Stimulated activated CD4-positive, alpha-beta T cell treated with anti-CD3 and anti-CD28 coated beads, Interleukin-4, amount 100 ng/mL, for 4 hours (primary cell): ENCODE measurements around the gene KRT25.
"Not testable (repeated sequence)": the region's sequence is repeated elsewhere in the genome, so short reads cannot be mapped to it uniquely, and the experiment has no call there.

ENCODE experiments used
- DNase-seq, 2 experiments: peaks; one replicate each; pipeline ENCODE4 v3.0.0-alpha.2; 2020

Gene KRT25

GRCh38 chr17:40750391-40750790, 4.7 kb downstream of the KRT25 start:
- no peak for DNase-seq

GRCh38 chr17:40748666-40749065, 6.5 kb downstream of the KRT25 start:
- not testable (repeated sequence) for DNase-seq

GRCh38 chr17:40738553-40738952, 16.6 kb downstream of the KRT25 start:
- no peak for DNase-seq

- DNase-seq = no peak
Observed at GRCh38 chr17:40735016-40735415, 20.1 kb downstream of the KRT25 start.

GRCh38 chr17:40734018-40734417, 21.1 kb downstream of the KRT25 start:
- DNase-seq = no peak

- DNase-seq = no peak
Observed at GRCh38 chr17:40730970-40731369, 24.2 kb downstream of the KRT25 start.

GRCh38 chr17:40727447-40728231, 27.5 kb downstream of the KRT25 start:
- no peak for DNase-seq

- no peak for DNase-seq
Observed at GRCh38 chr17:40726919-40727318, 28.2 kb downstream of the KRT25 start.

- DNase-seq = no peak
Observed at GRCh38 chr17:40724656-40725055, 30.5 kb downstream of the KRT25 start.

GRCh38 chr17:40722241-40722640, 32.9 kb downstream of the KRT25 start:
- DNase-seq = no peak

- DNase-seq = no peak
Observed at GRCh38 chr17:40720899-40721298, 34.2 kb downstream of the KRT25 start.

- no peak for DNase-seq
Observed at GRCh38 chr17:40718930-40719329, 36.2 kb downstream of the KRT25 start.

GRCh38 chr17:40717776-40718175, 37.4 kb downstream of the KRT25 start:
- no peak for DNase-seq

GRCh38 chr17:40714473-40714872, 40.7 kb downstream of the KRT25 start:
- DNase-seq = no peak

- DNase-seq = no peak
Observed at GRCh38 chr17:40707745-40708144, 47.4 kb downstream of the KRT25 start.

- DNase-seq = no peak
Observed at GRCh38 chr17:40705584-40705983, 49.5 kb downstream of the KRT25 start.

GRCh38 chr17:40703652-40704051, 51.5 kb downstream of the KRT25 start, which contains the start of gene KRT24:
Gene KRT24, minus strand, starts transcription at chr17:40703752. Its CDS starts 59 bp downstream, at chr17:40703693.
- no peak for DNase-seq

- DNase-seq = no peak
Observed at GRCh38 chr17:40702271-40702670, 52.9 kb downstream of the KRT25 start.

- no peak for DNase-seq
Observed at GRCh38 chr17:40699853-40700252, 55.3 kb downstream of the KRT25 start.

- no peak for DNase-seq
Observed at GRCh38 chr17:40699371-40699770, 55.8 kb downstream of the KRT25 start.
